ENCODE data around the gene ERC2. TPM values are rescaled to one million over a fixed set of nuclear protein-coding genes. Genes with fewer than 3 reads are reported as not detected.

Gene ERC2
- total RNA-seq, 2 experiments from 2014 or later: not detected

DNA sequence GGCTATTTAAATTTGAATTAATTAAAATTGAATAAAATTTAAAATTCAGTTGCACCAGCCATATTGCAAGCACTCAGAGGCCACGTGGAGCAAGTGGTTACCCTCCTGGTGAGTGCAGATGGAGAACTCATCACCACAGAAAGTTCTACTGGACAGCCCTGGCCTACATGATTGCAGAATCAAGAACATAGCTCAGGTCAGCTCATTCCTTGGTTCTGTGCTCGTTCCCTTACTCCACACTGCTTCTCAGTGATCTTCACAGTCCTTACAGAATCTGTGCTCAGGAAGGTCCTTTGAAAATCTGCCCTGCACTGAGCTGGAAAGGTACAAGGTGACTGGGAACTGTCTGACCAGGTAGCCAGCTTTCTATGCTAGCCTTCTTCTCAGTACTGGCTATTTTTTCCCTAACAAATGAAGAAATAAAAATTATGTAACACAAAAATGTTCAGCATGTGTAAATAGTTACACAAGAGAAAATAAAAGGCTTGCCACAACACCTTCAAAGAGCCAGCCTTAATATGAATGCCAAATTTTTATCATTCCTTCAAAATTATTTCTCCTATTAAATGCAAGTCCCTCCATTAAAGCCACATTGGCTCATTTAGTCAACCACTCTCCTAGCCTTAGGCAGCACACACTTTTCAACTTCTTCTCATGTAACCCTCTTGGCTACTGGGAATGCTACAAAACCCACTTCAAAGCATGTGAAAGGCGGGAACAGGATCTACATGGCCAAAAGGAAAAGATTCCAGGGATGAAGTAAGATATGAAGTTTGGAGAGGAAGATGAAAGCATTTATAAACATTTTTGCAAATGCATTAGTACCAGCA lies 654.8 kb downstream of the ERC2 start:
- no peaks in the 10 kb centered on the region for H3K9me2 ChIP-seq (ENCODE audit: insufficient read depth, low read length)
- no peak overlapping the region for H3K27ac ChIP-seq (ENCODE audit: low read depth, low read length, poor library complexity, severe bottlenecking)
- peaks cover 10% of the 10 kb centered on the region for H3K4me1 ChIP-seq (ENCODE audit: insufficient read depth, low read length, poor library complexity, severe bottlenecking)
- CTCF ChIA-PET (ENCODE audit: unreplicated experiment): interaction anchor here (1.0 kb wide), 1 partner anchor 18 kb away, joined by 4 read pairs; no protein-coding TSS in a partner anchor
- no TSS peak for BruUV-seq (replicated peaks)
- no peak overlapping the region for H3K4me2 ChIP-seq (ENCODE audit: low read length)
- no peaks in the 10 kb centered on the region for H4K20me1 ChIP-seq (ENCODE audit: insufficient read depth, low read length)
- TF ChIP-seq EZH2phosphoT487 (IDR thresholded peaks at IDR 0.05; ENCODE audit: borderline replicate concordance, low read depth, low read length): no peak
- TF ChIP-seq, protein P1, sequence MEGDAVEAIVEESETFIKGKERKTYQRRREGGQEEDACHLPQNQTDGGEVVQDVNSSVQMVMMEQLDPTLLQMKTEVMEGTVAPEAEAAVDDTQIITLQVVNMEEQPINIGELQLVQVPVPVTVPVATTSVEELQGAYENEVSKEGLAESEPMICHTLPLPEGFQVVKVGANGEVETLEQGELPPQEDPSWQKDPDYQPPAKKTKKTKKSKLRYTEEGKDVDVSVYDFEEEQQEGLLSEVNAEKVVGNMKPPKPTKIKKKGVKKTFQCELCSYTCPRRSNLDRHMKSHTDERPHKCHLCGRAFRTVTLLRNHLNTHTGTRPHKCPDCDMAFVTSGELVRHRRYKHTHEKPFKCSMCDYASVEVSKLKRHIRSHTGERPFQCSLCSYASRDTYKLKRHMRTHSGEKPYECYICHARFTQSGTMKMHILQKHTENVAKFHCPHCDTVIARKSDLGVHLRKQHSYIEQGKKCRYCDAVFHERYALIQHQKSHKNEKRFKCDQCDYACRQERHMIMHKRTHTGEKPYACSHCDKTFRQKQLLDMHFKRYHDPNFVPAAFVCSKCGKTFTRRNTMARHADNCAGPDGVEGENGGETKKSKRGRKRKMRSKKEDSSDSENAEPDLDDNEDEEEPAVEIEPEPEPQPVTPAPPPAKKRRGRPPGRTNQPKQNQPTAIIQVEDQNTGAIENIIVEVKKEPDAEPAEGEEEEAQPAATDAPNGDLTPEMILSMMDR (conservative IDR thresholded peaks at IDR 0.05; ENCODE audit: low read length): no peak
- H2AFZ ChIP-seq (ENCODE audit: low read length): no peak overlapping the region
- POLR2A ChIA-PET: no interaction called here
- H3K79me2 ChIP-seq (ENCODE audit: insufficient read depth, low read depth, low read length): no peaks in the 10 kb centered on the region
- no peaks in the 10 kb centered on the region for H3K36me3 ChIP-seq (ENCODE audit: insufficient read depth, low read length)
- no peak overlapping the region for H3K4me3 ChIP-seq (ENCODE audit: low read depth, low read length, poor library complexity, severe bottlenecking)
- intact Hi-C loops (cut with micrococcal nuclease; ENCODE audit: unreplicated experiment): no loop called here
- H3K9me3 ChIP-seq (ENCODE audit: low read length): no peaks in the 10 kb centered on the region
- no peak for DNase-seq (ENCODE audit: low spot score)

DNA sequence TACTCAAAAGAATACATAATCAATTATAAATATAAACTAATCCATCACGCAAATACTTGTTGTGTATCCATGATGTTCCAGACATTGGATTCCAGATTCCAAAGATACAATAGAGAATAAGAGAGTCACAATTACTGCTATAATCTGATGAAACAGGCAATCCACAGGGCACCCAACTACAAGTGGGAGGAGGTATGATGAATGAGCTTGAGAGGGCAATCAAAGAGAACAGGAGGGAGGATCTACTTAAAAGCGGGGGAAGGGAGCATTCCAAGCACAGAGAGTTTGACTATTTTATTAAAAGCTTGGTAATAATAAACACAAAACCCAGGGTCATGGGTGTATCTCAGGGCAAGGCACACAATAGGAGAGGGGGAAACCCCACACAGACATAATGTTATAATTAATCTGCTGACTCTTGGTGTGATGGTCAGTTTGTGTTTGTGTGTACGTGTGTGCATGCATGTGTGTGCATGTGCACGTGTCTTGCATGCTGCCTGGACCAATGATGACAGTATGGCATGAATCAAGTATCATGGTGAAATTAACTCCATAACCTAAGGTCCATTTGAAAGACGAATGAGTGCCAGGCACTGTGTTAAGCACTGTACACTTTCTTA lies 655.8 kb downstream of the ERC2 start:
- Histone ChIP-seq H3K9me3 (ENCODE audit: low read length) (no peaks in the 10 kb centered on the region), H2AFZ (ENCODE audit: low read length) (no peak overlapping the region)
- BruUV-seq (replicated peaks): no TSS peak

More for the DNA sequence above, 655.8 kb downstream of the ERC2 start:
- Histone ChIP-seq H3K36me3 (ENCODE audit: insufficient read depth, low read length) (no peaks in the 10 kb centered on the region), H3K27ac (ENCODE audit: low read depth, low read length, poor library complexity, severe bottlenecking) (no peak overlapping the region), H3K4me3 (ENCODE audit: low read depth, low read length, poor library complexity, severe bottlenecking) (no peak overlapping the region), H3K4me2 (ENCODE audit: low read length) (no peak overlapping the region), H3K4me1 (ENCODE audit: insufficient read depth, low read length, poor library complexity, severe bottlenecking) (peaks cover 10% of the 10 kb centered on the region), H3K9me2 (ENCODE audit: insufficient read depth, low read length) (no peaks in the 10 kb centered on the region), H4K20me1 (ENCODE audit: insufficient read depth, low read length) (no peaks in the 10 kb centered on the region), H3K79me2 (ENCODE audit: insufficient read depth, low read depth, low read length) (no peaks in the 10 kb centered on the region)
- TF ChIP-seq, protein P1 (conservative IDR thresholded peaks at IDR 0.05; ENCODE audit: low read length): no peak
- TF ChIP-seq EZH2phosphoT487 (IDR thresholded peaks at IDR 0.05; ENCODE audit: borderline replicate concordance, low read depth, low read length): no peak
- intact Hi-C loops (cut with micrococcal nuclease; ENCODE audit: unreplicated experiment): no loop called here
- POLR2A ChIA-PET: interaction anchor here (1.2 kb wide), 1 partner anchor 14 kb away, joined by 3 read pairs; no protein-coding TSS in a partner anchor
- no peak for DNase-seq (ENCODE audit: low spot score)
- CTCF ChIA-PET (ENCODE audit: unreplicated experiment): interaction anchor here (1.0 kb wide), 1 partner anchor 17 kb away, joined by 4 read pairs; no protein-coding TSS in a partner anchor

Data from OCI-LY7 (cell line).